Spleen (tissue), 11 donors: Measurements from ENCODE around the gene MAN1C1. TPM values are rescaled to one million over a fixed set of nuclear protein-coding genes. Genes with fewer than 3 reads are reported as not detected.

Experiments
- DNase-seq: peaks from one replicate; pipeline ENCODE4 v3.0.0-alpha.2; 2020
- H3K27ac ChIP-seq, 8 donors: fragments of 200-600 bp; sonication (generic) in 7 of 8; 1 replicate in 4 of 8; 2 replicates in 4 of 8; pipeline versions ENCODE4 v1.5.0 to v1.8.0; 2016 to 2021; ENCODE audit warnings: inconsistent platforms in 4 of 8, mild to moderate bottlenecking in 4 of 8, moderate library complexity in 1 of 8
- H3K27me3 ChIP-seq, 7 donors: fragments of 200-600 bp; sonication (generic) in 6 of 7; replicated peaks in 1 of 7; 1 replicate in 4 of 7; 2 replicates in 3 of 7; pipeline versions ENCODE4 v1.5.0 to v1.8.0; 2016 to 2021; ENCODE audit warnings: inconsistent platforms in 3 of 7, mild to moderate bottlenecking in 1 of 7
- H3K36me3 ChIP-seq, 6 donors: fragments of 200-600 bp; sonication (generic) in 5 of 6; 1 replicate in 4 of 6; 2 replicates in 2 of 6; pipeline versions ENCODE4 v1.5.0 to v1.8.0; 2016 to 2021; ENCODE audit warnings: inconsistent platforms in 2 of 6
- H3K4me1 ChIP-seq, 6 donors: fragments of 200-600 bp; sonication (generic) in 5 of 6; 1 replicate in 3 of 6; 2 replicates in 3 of 6; pipeline versions ENCODE4 v1.5.0 to v1.8.0; 2016 to 2021; ENCODE audit warnings: inconsistent platforms in 3 of 6
- H3K4me3 ChIP-seq, 8 donors: fragments of 200-600 bp; sonication (generic) in 7 of 8; 1 replicate in 4 of 8; 2 replicates in 4 of 8; pipeline versions ENCODE4 v1.5.0 to v1.8.0; 2016 to 2021; ENCODE audit warnings: inconsistent platforms in 4 of 8, mild to moderate bottlenecking in 4 of 8, moderate library complexity in 2 of 8
- H3K9me3 ChIP-seq, 8 donors: fragments of 200-600 bp; sonication (generic) in 7 of 8; 1 replicate in 4 of 8; 2 replicates in 4 of 8; pipeline versions ENCODE4 v1.5.0 to v1.8.0; 2016 to 2021; ENCODE audit warnings: inconsistent platforms in 4 of 8
- POLR2A ChIP-seq, 3 donors: fragments of 450-650 bp; IDR thresholded peaks; one replicate each; pipeline ENCODE4 v1.5.1; 2017; ENCODE audit warnings: antibody characterized with exemption in 3 of 3, mild to moderate bottlenecking in 1 of 3
- POLR2AphosphoS5 ChIP-seq, 3 donors: sonication (generic); formaldehyde crosslinking; IDR thresholded peaks; one replicate each; pipeline ENCODE4 v1.5.1; 2017; ENCODE audit warnings: antibody characterized with exemption in 3 of 3
- WGBS, 5 donors: extraction: QIAGEN DNeasy Blood & Tissue Kit in 3 of 5; methylation state at CpG; one replicate each; pipeline versions ENCODE4 v1.1.5 to v1.1.7; 2013 to 2018; 5-methylcytosine and 5-hydroxymethylcytosine counted together
- intact Hi-C: fragments of 100-400 bp; cut with DNase I; formaldehyde crosslinking; loops from one replicate; pipeline ENCODE4 v1.15.0; 2023; ENCODE audit warnings: low total_unique reads
- polyA plus RNA-seq, 3 donors: library from polyadenylated mRNA; stranded (reverse); fragments of 200-250 nt; gene quantifications; one replicate each; pipeline ENCODE4 v1.2.1, GENCODE V29; 2013
- total RNA-seq, 7 donors: library from RNA; depleted of rRNA in 3 of 7; stranded (reverse); fragments of >200 nt in 3 of 7; fragmentation: NEBNext Ultra II Directional in 4 of 7; extraction: Animal tissue kit (Norgen Biotek cat#: 25700) in 4 of 7; gene quantifications; one replicate each; pipeline versions ENCODE4 v1.1.0 to v1.2.1, GENCODE V29; 2016 to 2021
- TF ChIP-seq, protein P1 (sequence below), 11 experiments: fragments of 200-600 bp in 7 of 11; fragments of 450-650 bp in 4 of 11; sonication (generic) in 4 of 11; IDR thresholded peaks in 8 of 11; conservative IDR thresholded peaks in 3 of 11; 1 replicate in 7 of 11; 2 replicates in 4 of 11; pipeline versions ENCODE4 v1.4.0 to v1.8.0; 2016 to 2021; ENCODE audit warnings: antibody characterized with exemption in 11 of 11, inconsistent platforms in 4 of 11, mild to moderate bottlenecking in 1 of 11
- donor health status: healthy with polysubstance abuse.
- donor health status: DM: no; HTN: no; CAD: no; lungs with moderate emphysema.
- donor health status: DM: no; HTN: no; CAD: no.
- donor health status: Bipolar disorder and iron deficiency.
- donor health status: healthy.
- donor health status: DM: no; HTN: no; CAD: no.
- donor health status: DM: yes; HTN: yes; CAD: no.

Gene MAN1C1
- total and polyA plus RNA-seq, 10 donors: 4.6 to 54.3 (median 41.1) TPM

DNA sequence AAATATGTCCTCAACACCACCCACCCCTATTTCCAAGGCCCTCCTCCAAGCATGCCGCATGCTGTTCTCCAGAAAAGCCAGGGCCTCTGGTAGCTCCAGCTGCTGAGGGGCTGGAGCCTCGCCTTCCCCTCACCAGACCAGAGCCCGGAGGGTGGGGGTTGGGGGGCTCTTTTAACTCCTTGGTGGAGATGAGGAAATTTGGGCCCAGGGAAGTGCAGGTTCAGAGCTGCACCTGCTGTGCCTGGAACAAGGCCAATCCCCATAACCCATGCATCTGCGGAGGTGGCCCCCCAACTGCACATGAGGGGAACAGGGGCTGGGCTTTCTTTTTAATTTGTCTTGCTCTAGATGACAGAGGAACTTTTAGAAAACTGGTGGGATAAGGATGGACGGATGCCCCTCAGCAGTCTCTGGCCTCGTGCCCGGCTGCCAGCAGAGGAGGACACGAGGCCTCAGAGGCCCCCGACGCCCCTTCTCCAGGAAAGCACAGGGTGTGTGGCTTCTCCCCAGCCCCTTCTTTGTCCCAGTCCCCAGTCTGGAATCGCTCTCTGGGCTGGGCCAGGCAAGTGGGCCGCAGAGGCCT is 182.9 kb downstream of the MAN1C1 start:
- DNase-seq: no peak
- Histone ChIP-seq H3K4me1 (peaks cover 21 to 86% (median 62%) of the 10 kb centered on the region in 6 donors), H3K27me3 (no peaks in the 10 kb centered on the region), H3K9me3 (no peaks in the 10 kb centered on the region), H3K36me3 (no peaks in the 10 kb centered on the region), H3K4me3 (peak overlapping the region; percentile 8 to 76 (median 44)), H3K27ac (peak overlapping the region; percentile 37 to 86 (median 77))
- intact Hi-C loops: loop anchor here (5.0 kb wide), 1 partner anchor 297 kb away; no protein-coding TSS in a partner anchor
- TF ChIP-seq POLR2AphosphoS5 (IDR thresholded peaks at IDR 0.05) (no peak), POLR2A (IDR thresholded peaks at IDR 0.05) (no peak)
- TF ChIP-seq, protein P1, sequence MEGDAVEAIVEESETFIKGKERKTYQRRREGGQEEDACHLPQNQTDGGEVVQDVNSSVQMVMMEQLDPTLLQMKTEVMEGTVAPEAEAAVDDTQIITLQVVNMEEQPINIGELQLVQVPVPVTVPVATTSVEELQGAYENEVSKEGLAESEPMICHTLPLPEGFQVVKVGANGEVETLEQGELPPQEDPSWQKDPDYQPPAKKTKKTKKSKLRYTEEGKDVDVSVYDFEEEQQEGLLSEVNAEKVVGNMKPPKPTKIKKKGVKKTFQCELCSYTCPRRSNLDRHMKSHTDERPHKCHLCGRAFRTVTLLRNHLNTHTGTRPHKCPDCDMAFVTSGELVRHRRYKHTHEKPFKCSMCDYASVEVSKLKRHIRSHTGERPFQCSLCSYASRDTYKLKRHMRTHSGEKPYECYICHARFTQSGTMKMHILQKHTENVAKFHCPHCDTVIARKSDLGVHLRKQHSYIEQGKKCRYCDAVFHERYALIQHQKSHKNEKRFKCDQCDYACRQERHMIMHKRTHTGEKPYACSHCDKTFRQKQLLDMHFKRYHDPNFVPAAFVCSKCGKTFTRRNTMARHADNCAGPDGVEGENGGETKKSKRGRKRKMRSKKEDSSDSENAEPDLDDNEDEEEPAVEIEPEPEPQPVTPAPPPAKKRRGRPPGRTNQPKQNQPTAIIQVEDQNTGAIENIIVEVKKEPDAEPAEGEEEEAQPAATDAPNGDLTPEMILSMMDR (IDR thresholded peaks at IDR 0.05 in 8 of 11, conservative IDR thresholded peaks at IDR 0.05 in 3 of 11): no peak
- 30 to 38% (median 34%) methylated on average over 10 to 12 of the region's 12 CpGs for WGBS, 5 donors

DNA sequence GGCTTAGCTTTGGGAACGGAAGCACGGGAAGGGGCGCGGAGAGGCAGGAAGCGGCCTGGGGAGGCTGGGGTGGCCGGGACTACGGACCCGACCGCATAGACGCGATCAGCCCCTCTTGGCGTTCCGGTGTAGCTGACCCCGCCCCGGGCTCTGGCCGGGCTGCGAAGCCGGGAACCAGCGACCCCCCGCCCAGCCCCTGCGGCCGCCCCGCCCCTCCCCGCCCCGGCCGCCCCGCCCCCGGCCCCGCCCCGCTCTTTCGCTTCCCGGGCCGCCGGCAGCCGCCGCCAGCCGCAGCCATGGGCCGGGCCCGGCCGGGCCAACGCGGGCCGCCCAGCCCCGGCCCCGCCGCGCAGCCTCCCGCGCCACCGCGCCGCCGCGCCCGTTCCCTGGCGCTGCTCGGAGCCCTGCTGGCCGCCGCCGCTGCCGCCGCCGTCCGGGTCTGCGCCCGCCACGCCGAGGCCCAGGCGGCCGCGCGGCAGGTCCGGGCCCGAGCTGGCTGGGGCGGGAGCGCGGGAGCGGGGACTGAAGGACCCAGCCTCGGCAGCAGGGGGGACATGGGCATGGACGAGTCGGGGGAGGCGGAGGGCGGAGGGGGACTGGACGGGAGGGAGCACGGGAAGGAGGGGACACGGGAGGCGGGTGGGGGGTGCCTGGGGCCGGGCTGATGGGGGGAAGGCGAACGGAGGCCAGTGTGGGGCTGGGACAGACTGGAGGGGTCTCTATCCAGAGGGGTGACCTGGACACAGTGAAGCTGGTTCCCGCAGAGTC is 183.5 kb downstream of the MAN1C1 start, which contains the start of gene SELENON:
Gene SELENON (plus strand): TSS at position 259 of the 768 bp plus-strand sequence. CDS start 38 bp downstream, at position 297.
- H3K27me3 ChIP-seq: no peaks in the 10 kb centered on the region
- peak within 1 kb of the TSS; percentile 39 to 76 (median 46) for H3K4me3 ChIP-seq
- TF ChIP-seq, protein P1 (IDR thresholded peaks at IDR 0.05 in 8 of 11, conservative IDR thresholded peaks at IDR 0.05 in 3 of 11): no peak
- TF ChIP-seq POLR2A (IDR thresholded peaks at IDR 0.05): no peak
- TF ChIP-seq POLR2AphosphoS5 (IDR thresholded peaks at IDR 0.05): peak; percentile 68 to 80 (median 78)
- H3K9me3 ChIP-seq: no peaks in the 10 kb centered on the region
- H3K27ac ChIP-seq: peak within 1 kb of the TSS; percentile 37 to 86 (median 77)
- DNase-seq: peak; percentile 88
- intact Hi-C loops: loop anchor here (5.0 to 10.0 kb wide), 3 partner anchors 188 to 298 kb away; no protein-coding TSS in a partner anchor
- H3K4me1 ChIP-seq: peaks cover 21 to 92% (median 68%) of the 10 kb centered on the region in 6 donors
- H3K36me3 ChIP-seq: peaks cover 0 to 5% (median 0%) of the 10 kb centered on the region in 6 donors
- 1 to 3% (median 1%) methylated on average over 15 to 91 of the region's 91 CpGs for WGBS, 5 donors

DNA sequence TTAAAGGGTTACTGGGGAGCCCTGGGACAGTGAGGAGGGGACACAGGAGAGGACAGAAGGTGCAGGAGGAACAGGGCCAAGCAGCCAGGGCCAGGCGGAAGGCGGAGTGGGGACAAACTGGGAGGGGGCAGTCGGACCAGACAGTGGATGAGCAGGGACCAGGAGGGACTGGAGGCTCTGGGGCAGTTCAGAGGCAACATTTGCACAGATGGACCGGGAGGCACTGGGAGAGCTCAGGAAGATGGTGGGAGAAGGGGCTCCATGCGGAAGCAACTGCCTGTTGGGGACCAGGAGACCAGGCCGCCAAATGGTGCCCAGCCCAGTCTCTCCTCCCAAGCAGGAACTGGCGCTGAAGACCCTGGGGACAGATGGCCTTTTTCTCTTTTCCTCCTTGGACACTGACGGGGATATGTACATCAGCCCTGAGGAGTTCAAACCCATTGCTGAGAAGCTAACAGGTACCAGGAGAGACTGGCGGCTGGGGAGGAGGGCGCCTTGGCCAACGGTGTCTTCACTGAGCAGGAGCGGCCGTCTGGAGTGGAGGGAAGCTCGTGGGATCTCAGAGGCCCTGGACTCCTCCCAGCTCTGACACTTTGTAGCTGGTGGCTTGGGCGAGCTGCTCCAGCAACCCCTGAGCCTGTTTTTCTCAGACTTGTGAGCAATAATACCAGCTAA is 184.2 kb downstream of the MAN1C1 start:
- Histone ChIP-seq H3K9me3 (no peaks in the 10 kb centered on the region), H3K4me3 (peak overlapping the region; percentile 36 to 76 (median 45)), H3K27me3 (no peaks in the 10 kb centered on the region), H3K4me1 (peaks cover 25 to 94% (median 76%) of the 10 kb centered on the region in 6 donors), H3K27ac (peak overlapping the region in 5 of 8 donors; percentile 63 to 86 (median 68)), H3K36me3 (peaks cover 0 to 12% (median 0%) of the 10 kb centered on the region in 6 donors)
- 55 to 71% (median 63%) methylated on average over 15 of the region's 15 CpGs for WGBS, 5 donors
- TF ChIP-seq POLR2AphosphoS5 (IDR thresholded peaks at IDR 0.05) (no peak), POLR2A (IDR thresholded peaks at IDR 0.05) (no peak)
- TF ChIP-seq, protein P1 (IDR thresholded peaks at IDR 0.05 in 8 of 11, conservative IDR thresholded peaks at IDR 0.05 in 3 of 11): no peak
- no peak for DNase-seq
- intact Hi-C loops: loop anchor here (5.0 to 10.0 kb wide), 2 partner anchors 189 to 276 kb away; no protein-coding TSS in a partner anchor
